HCT116 (cell line): ENCODE data around the gene CBLB. TPM values are rescaled to one million over a fixed set of nuclear protein-coding genes. Genes with fewer than 3 reads are reported as not detected.

Source experiments
- ATAC-seq: fragments of 200-7000 bp; cut with Tn5 transposase; 2 replicates; pipeline ENCODE4 v1.9.1; 2020; ENCODE audit warnings: mild to moderate bottlenecking, moderate library complexity
- BruUV-seq: library from RNA; stranded (reverse); fragments of 400-500 nt; replicated peaks from 2 replicates; lab custom pipeline; 2021; lab: Mats Ljungman, UMichigan
- CTCF ChIA-PET: fragments of 300-600 bp; sonication (Branson Sonifier 250); formaldehyde crosslinking; loops from one replicate; lab custom pipeline; 2021; ENCODE audit warnings: antibody characterized with exemption; lab: Charles Lee
- POLR2A ChIA-PET: fragments of 300-600, 350-600 bp; sonication (Branson Sonifier 250); formaldehyde crosslinking; loops from one replicate; lab custom pipeline; 2021; ENCODE audit warnings: antibody characterized with exemption; lab: Charles Lee
- RAD21 ChIA-PET, 2 experiments: fragments of 300-600 bp; sonication (Branson Sonifier 250); formaldehyde crosslinking; loops; one replicate each; lab custom pipeline; 2023; ENCODE audit warnings: low total read pairs in 2 of 2; ENCODE audit not compliant: uncharacterized antibody in 2 of 2, unreplicated experiment in 2 of 2, low non-redundant PET in 1 of 2; lab: Charles Lee
- DNase-seq: peaks from one replicate; pipeline ENCODE4 v3.0.0-alpha.2; 2010; ENCODE audit warnings: low read depth, low spot score
- H2AFZ ChIP-seq: fragments of 200-600 bp; shearing (Covaris generic), sonication (generic); 2 replicates; pipeline ENCODE4 v1.6.1; 2017; ENCODE audit warnings: low read depth, mixed run types, mixed read lengths, antibody characterized with exemption, low read length; ENCODE audit not compliant: poor library complexity, severe bottlenecking
- H3K27ac ChIP-seq: 2 replicates; pipeline ENCODE4 v1.5.1; 2012; ENCODE audit warnings: low read depth, low read length
- H3K27me3 ChIP-seq: fragments of 200-600 bp; sonication (generic); 2 replicates; pipeline ENCODE4 v1.6.1; 2016; ENCODE audit warnings: mixed run types, low read length, mixed read lengths; ENCODE audit not compliant: insufficient read depth
- H3K36me3 ChIP-seq, 2 experiments: fragments of 200-500 bp in 1 of 2; fragments of 200-600 bp in 1 of 2; sonication (Bioruptor generic) in 1 of 2; sonication (generic) in 1 of 2; 2 replicates each; pipeline versions ENCODE4 v1.5.1 to v1.6.1; 2014 to 2016; ENCODE audit warnings: low read length in 2 of 2, inconsistent platforms in 1 of 2, mixed read lengths in 1 of 2, mixed run types in 1 of 2; ENCODE audit not compliant: insufficient read depth in 2 of 2, control insufficient read depth in 1 of 2
- H3K4me1 ChIP-seq, 2 experiments: fragments of 200-600 bp in 1 of 2; sonication (generic) in 1 of 2; 2 replicates each; pipeline versions ENCODE4 v1.5.1 to v1.6.1; 2012 to 2017; ENCODE audit warnings: low read length in 2 of 2, inconsistent platforms in 1 of 2, mild to moderate bottlenecking in 1 of 2, mixed read lengths in 1 of 2, mixed run types in 1 of 2, moderate library complexity in 1 of 2; ENCODE audit not compliant: insufficient read depth in 2 of 2, control insufficient read depth in 1 of 2
- H3K4me2 ChIP-seq: fragments of 200-600 bp; sonication (generic); 2 replicates; pipeline ENCODE4 v1.6.1; 2017; ENCODE audit warnings: mixed run types, low read length, mixed read lengths
- H3K4me3 ChIP-seq, 2 experiments: fragments of 200-600 bp in 1 of 2; sonication (generic) in 1 of 2; replicated peaks in 1 of 2; 2 replicates each; pipeline ENCODE4 v1.5.1; 2011 to 2016; ENCODE audit warnings: low read length in 2 of 2, control low read depth in 1 of 2, low read depth in 1 of 2, mild to moderate bottlenecking in 1 of 2, mixed read lengths in 1 of 2, mixed run types in 1 of 2
- H3K79me2 ChIP-seq: fragments of 200-600 bp; sonication (generic); 2 replicates; pipeline ENCODE4 v1.6.1; 2017; ENCODE audit warnings: mild to moderate bottlenecking, mixed run types, low read length, moderate library complexity, mixed read lengths; ENCODE audit not compliant: insufficient read depth
- H3K9ac ChIP-seq: fragments of 200-600 bp; sonication (generic); 2 replicates; pipeline ENCODE4 v1.6.1; 2016; ENCODE audit warnings: low read length, mixed read lengths
- H3K9me2 ChIP-seq: fragments of 200-600 bp; sonication (generic), shearing (Covaris generic); 2 replicates; pipeline ENCODE4 v1.6.1; 2017; ENCODE audit warnings: mixed run types, mild to moderate bottlenecking, moderate library complexity; ENCODE audit not compliant: insufficient read depth
- H3K9me3 ChIP-seq, 2 experiments: fragments of 200-500 bp in 1 of 2; fragments of 200-600 bp in 1 of 2; sonication (Bioruptor generic) in 1 of 2; sonication (generic) in 1 of 2; 2 replicates each; pipeline ENCODE4 v1.6.1; 2014 to 2017; ENCODE audit warnings: low read length in 2 of 2, mixed read lengths in 2 of 2, inconsistent platforms in 1 of 2, low read depth in 1 of 2, mild to moderate bottlenecking in 1 of 2, mixed run types in 1 of 2, moderate library complexity in 1 of 2; ENCODE audit not compliant: control insufficient read depth in 1 of 2, insufficient read depth in 1 of 2
- H4K20me1 ChIP-seq: fragments of 200-600 bp; sonication (generic), shearing (Covaris generic); 2 replicates; pipeline ENCODE4 v1.6.1; 2017; ENCODE audit warnings: mixed run types, mild to moderate bottlenecking, moderate library complexity; ENCODE audit not compliant: insufficient read depth
- EGR1 ChIP-seq: IDR thresholded peaks from 2 replicates; pipeline ENCODE4 v1.6.1; 2012; ENCODE audit warnings: low read depth
- ELF1 ChIP-seq: IDR thresholded peaks from 2 replicates; pipeline ENCODE4 v1.6.1; 2012; ENCODE audit warnings: low read depth, borderline replicate concordance
- EZH2 ChIP-seq: fragments of 200-600 bp; sonication (generic); IDR thresholded peaks from 2 replicates; pipeline ENCODE4 v1.6.1; 2017; ENCODE audit warnings: antibody characterized with exemption, mixed run types
- FOSL1 ChIP-seq: IDR thresholded peaks from 2 replicates; pipeline ENCODE4 v1.6.1; 2012; ENCODE audit warnings: low read depth
- JUND ChIP-seq: IDR thresholded peaks from 2 replicates; pipeline ENCODE4 v1.6.1; 2012
- REST ChIP-seq: IDR thresholded peaks from 2 replicates; pipeline ENCODE4 v1.6.1; 2012; ENCODE audit warnings: low read depth
- SIN3A ChIP-seq: IDR thresholded peaks from 2 replicates; pipeline ENCODE4 v1.6.1; 2012; ENCODE audit warnings: low read depth
- SRF ChIP-seq: IDR thresholded peaks from 2 replicates; pipeline ENCODE4 v1.6.1; 2012; ENCODE audit warnings: low read depth
- TCF7L2 ChIP-seq: IDR thresholded peaks from 2 replicates; pipeline ENCODE4 v1.7.0; 2011; ENCODE audit warnings: borderline replicate concordance, inconsistent platforms; ENCODE audit not compliant: insufficient read depth, insufficient read length; ENCODE audit errors: extremely low read depth
- YY1 ChIP-seq: IDR thresholded peaks from 2 replicates; pipeline ENCODE4 v1.6.1; 2011; ENCODE audit warnings: low read length, low read depth, moderate library complexity, mild to moderate bottlenecking; ENCODE audit not compliant: insufficient replicate concordance; ENCODE audit errors: extremely low read depth
- ZBTB33 ChIP-seq: IDR thresholded peaks from 2 replicates; pipeline ENCODE4 v1.6.1; 2011; ENCODE audit warnings: mild to moderate bottlenecking, low read length, moderate library complexity; ENCODE audit not compliant: insufficient replicate concordance; ENCODE audit errors: extremely low read depth
- ZFX ChIP-seq: fragments of 450-650 bp; IDR thresholded peaks from 2 replicates; pipeline ENCODE4 v1.6.1; 2017
- intact Hi-C: fragments of 100-400 bp; cut with micrococcal nuclease; formaldehyde crosslinking; loops from 2 replicates; pipeline ENCODE4 v1.10.0; 2022
- total RNA-seq: library from RNA; stranded (reverse); gene quantifications from one replicate; pipeline ENCODE4 v1.2.1, GENCODE V29; 2021; ENCODE audit not compliant: unreplicated experiment
- TF ChIP-seq, protein P1 (sequence below), 3 experiments: fragments of 200-600 bp in 1 of 3; sonication (generic) in 1 of 3; IDR thresholded peaks in 2 of 3; conservative IDR thresholded peaks in 1 of 3; 2 replicates each; pipeline ENCODE4 v1.5.1; 2012 to 2017; ENCODE audit warnings: low read depth in 2 of 3, low read length in 2 of 3, antibody characterized with exemption in 1 of 3, borderline replicate concordance in 1 of 3, control low read depth in 1 of 3, mild to moderate bottlenecking in 1 of 3, mixed read lengths in 1 of 3, mixed run types in 1 of 3, moderate library complexity in 1 of 3; ENCODE audit not compliant: insufficient read depth in 1 of 3
- TF ChIP-seq, protein P2 (sequence below): IDR thresholded peaks from 2 replicates; pipeline ENCODE4 v1.6.1; 2012

The CBLB gene
- total RNA-seq, 1 experiment from 2014 or later, result 10.4 TPM

DNA sequence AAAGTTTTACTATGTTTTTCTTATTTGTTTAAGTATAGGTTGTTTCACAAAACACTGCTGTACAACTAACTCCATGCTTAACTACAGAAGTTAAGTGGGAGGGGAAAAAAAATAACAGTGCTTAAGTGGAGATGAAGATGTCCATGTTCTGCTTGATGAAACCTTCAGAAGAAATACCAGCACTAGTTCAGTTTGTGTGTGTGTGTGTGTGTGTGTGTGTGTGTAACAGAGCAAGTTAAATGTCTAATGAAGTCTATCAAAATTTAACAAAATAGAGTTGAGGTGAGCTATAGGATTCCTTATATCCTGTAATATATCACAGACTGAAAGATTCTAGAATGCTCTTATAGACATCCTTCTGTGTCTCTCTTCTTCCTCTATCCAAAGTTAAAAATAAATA lies 44.1 kb upstream of the CBLB start:
- Histone ChIP-seq H3K4me3 (no peak overlapping the region), H3K4me2 (no peak overlapping the region), H3K27me3 (no peaks in the 10 kb centered on the region), H3K4me1 (no peaks in the 10 kb centered on the region), H4K20me1 (no peaks in the 10 kb centered on the region), H3K27ac (no peak overlapping the region), H3K9me3 (no peaks in the 10 kb centered on the region), H2AFZ (no peak overlapping the region), H3K79me2 (no peaks in the 10 kb centered on the region), H3K9ac (no peak overlapping the region), H3K36me3 (no peaks in the 10 kb centered on the region), H3K9me2 (no peaks in the 10 kb centered on the region)
- DNase-seq (no peak), ATAC-seq (no peak)
- intact Hi-C loops, result no loop called here
- ChIA-PET CTCF (no interaction called here), POLR2A (no interaction called here), RAD21 (no interaction called here)
- BruUV-seq, result no TSS peak
- TF ChIP-seq EGR1 (no peak), EZH2 (no peak), SIN3A (no peak), JUND (no peak), ELF1 (no peak), SRF (no peak), FOSL1 (no peak), REST (no peak), YY1 (no peak), ZFX (no peak), TCF7L2 (no peak), ZBTB33 (no peak)
- TF ChIP-seq, protein P1, sequence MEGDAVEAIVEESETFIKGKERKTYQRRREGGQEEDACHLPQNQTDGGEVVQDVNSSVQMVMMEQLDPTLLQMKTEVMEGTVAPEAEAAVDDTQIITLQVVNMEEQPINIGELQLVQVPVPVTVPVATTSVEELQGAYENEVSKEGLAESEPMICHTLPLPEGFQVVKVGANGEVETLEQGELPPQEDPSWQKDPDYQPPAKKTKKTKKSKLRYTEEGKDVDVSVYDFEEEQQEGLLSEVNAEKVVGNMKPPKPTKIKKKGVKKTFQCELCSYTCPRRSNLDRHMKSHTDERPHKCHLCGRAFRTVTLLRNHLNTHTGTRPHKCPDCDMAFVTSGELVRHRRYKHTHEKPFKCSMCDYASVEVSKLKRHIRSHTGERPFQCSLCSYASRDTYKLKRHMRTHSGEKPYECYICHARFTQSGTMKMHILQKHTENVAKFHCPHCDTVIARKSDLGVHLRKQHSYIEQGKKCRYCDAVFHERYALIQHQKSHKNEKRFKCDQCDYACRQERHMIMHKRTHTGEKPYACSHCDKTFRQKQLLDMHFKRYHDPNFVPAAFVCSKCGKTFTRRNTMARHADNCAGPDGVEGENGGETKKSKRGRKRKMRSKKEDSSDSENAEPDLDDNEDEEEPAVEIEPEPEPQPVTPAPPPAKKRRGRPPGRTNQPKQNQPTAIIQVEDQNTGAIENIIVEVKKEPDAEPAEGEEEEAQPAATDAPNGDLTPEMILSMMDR (IDR thresholded peaks at IDR 0.05 in 2 of 3, conservative IDR thresholded peaks at IDR 0.05 in 1 of 3; ENCODE audit: borderline replicate concordance in 1 of 3, insufficient read depth in 1 of 3, low read depth in 2 of 3, low read length in 2 of 3), result no peak
- TF ChIP-seq, protein P2, sequence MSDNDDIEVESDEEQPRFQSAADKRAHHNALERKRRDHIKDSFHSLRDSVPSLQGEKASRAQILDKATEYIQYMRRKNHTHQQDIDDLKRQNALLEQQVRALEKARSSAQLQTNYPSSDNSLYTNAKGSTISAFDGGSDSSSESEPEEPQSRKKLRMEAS, result no peak
